ENCODE data around the gene PIK3C2G. TPM values are rescaled to one million over a fixed set of nuclear protein-coding genes. Genes with fewer than 3 reads are reported as not detected.

Gene PIK3C2G
- total and polyA plus RNA-seq, 4 donors = 4.9 to 40.1 (median 19.4) TPM

- no peak overlapping the region for H3K27ac ChIP-seq (ENCODE audit: low read depth in 1 of 2, low read length in 2 of 2)
- no peaks in the 10 kb centered on the region for H3K9me3 ChIP-seq (ENCODE audit: control insufficient read depth in 4 of 4, low read length in 3 of 4)
- H3K4me3 ChIP-seq (ENCODE audit: low read depth in 1 of 3, low read length in 3 of 3) = no peak overlapping the region
- no peaks in the 10 kb centered on the region for H3K27me3 ChIP-seq (ENCODE audit: control insufficient read depth in 4 of 4, insufficient read depth in 4 of 4, low read length in 3 of 4)
- DNase-seq (ENCODE audit: low spot score) = no peak
- H3K36me3 ChIP-seq (ENCODE audit: control insufficient read depth in 4 of 4, insufficient read depth in 3 of 4, low read depth in 1 of 4, low read length in 3 of 4) = peaks cover 0 to 2% (median 0%) of the 10 kb centered on the region in 4 donors
- no peak overlapping the region for H3K9ac ChIP-seq (ENCODE audit: low read depth in 1 of 2, low read length in 2 of 2)
- WGBS = 84% methylated on average over 3 of the region's 3 CpGs
- TF ChIP-seq TAF1 (conservative IDR thresholded peaks at IDR 0.05) (no peak), HNF4A (conservative IDR thresholded peaks at IDR 0.05) (no peak), YY1 (IDR thresholded peaks at IDR 0.05) (no peak), NR2F2 (IDR thresholded peaks at IDR 0.05) (no peak), CTCF (IDR thresholded peaks at IDR 0.05; ENCODE audit: low read depth, low read length, missing input control) (no peak), HNF4G (IDR thresholded peaks at IDR 0.05) (no peak), EGR1 (IDR thresholded peaks at IDR 0.05; ENCODE audit: low read depth in 2 of 2) (no peak)
- TF ChIP-seq, protein P1, sequence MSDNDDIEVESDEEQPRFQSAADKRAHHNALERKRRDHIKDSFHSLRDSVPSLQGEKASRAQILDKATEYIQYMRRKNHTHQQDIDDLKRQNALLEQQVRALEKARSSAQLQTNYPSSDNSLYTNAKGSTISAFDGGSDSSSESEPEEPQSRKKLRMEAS (IDR thresholded peaks at IDR 0.05) = no peak
- TF ChIP-seq, protein P2, sequence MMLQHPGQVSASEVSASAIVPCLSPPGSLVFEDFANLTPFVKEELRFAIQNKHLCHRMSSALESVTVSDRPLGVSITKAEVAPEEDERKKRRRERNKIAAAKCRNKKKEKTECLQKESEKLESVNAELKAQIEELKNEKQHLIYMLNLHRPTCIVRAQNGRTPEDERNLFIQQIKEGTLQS (IDR thresholded peaks at IDR 0.05) = no peak
- H3K4me1 ChIP-seq (ENCODE audit: control insufficient read depth in 4 of 4, insufficient read depth in 4 of 4, low read length in 3 of 4) = no peaks in the 10 kb centered on the region
Observed at GRCh38 chr12:18439541-18439940, 178.2 kb downstream of the PIK3C2G start.

GRCh38 chr12:18443768-18444437 lies 182.6 kb downstream of the PIK3C2G start:
- Histone ChIP-seq H3K9ac (ENCODE audit: low read depth in 1 of 2, low read length in 2 of 2) (no peak overlapping the region), H3K4me3 (ENCODE audit: low read depth in 1 of 3, low read length in 3 of 3) (no peak overlapping the region), H3K27me3 (ENCODE audit: control insufficient read depth in 4 of 4, insufficient read depth in 4 of 4, low read length in 3 of 4) (no peaks in the 10 kb centered on the region), H3K27ac (ENCODE audit: low read depth in 1 of 2, low read length in 2 of 2) (no peak overlapping the region), H3K36me3 (ENCODE audit: control insufficient read depth in 4 of 4, insufficient read depth in 3 of 4, low read depth in 1 of 4, low read length in 3 of 4) (peaks cover 0 to 2% (median 0%) of the 10 kb centered on the region in 4 donors), H3K9me3 (ENCODE audit: control insufficient read depth in 4 of 4, low read length in 3 of 4) (no peaks in the 10 kb centered on the region), H3K4me1 (ENCODE audit: control insufficient read depth in 4 of 4, insufficient read depth in 4 of 4, low read length in 3 of 4) (no peaks in the 10 kb centered on the region)
- 77% methylated on average over 5 of the region's 5 CpGs for WGBS
- no peak for TF ChIP-seq FOXA2 (IDR thresholded peaks at IDR 0.05)
- TF ChIP-seq, protein P1 (IDR thresholded peaks at IDR 0.05) = no peak
- TF ChIP-seq EGR1 (IDR thresholded peaks at IDR 0.05; ENCODE audit: low read depth in 2 of 2) = no peak
- no peak for TF ChIP-seq JUND (IDR thresholded peaks at IDR 0.05)
- TF ChIP-seq ZBTB33 (IDR thresholded peaks at IDR 0.05) = no peak
- TF ChIP-seq HNF4A (conservative IDR thresholded peaks at IDR 0.05) = no peak
- no peak for TF ChIP-seq SP1 (IDR thresholded peaks at IDR 0.05)
- TF ChIP-seq RXRA (IDR thresholded peaks at IDR 0.05) = no peak
- TF ChIP-seq YY1 (IDR thresholded peaks at IDR 0.05) = no peak
- TF ChIP-seq RAD21 (IDR thresholded peaks at IDR 0.05) = no peak
- no peak for TF ChIP-seq FOXA1 (IDR thresholded peaks at IDR 0.05)
- TF ChIP-seq CTCF (IDR thresholded peaks at IDR 0.05; ENCODE audit: low read depth, low read length, missing input control) = no peak
- TF ChIP-seq, protein P2 (IDR thresholded peaks at IDR 0.05) = no peak
- no peak for TF ChIP-seq REST (IDR thresholded peaks at IDR 0.05)
- no peak for DNase-seq (ENCODE audit: low spot score)
